WTC11 (cell line): ENCODE results near the gene AKR1E2. TPM values are rescaled to one million over a fixed set of nuclear protein-coding genes. Genes with fewer than 3 reads are reported as not detected.

Experiments used
- ATAC-seq: fragments of 200-7000 bp; cut with Tn5 transposase; 2 replicates; pipeline ENCODE4 v1.10.0; 2021; ENCODE audit warnings: mild to moderate bottlenecking, moderate library complexity
- CTCF ChIA-PET: fragments of 300-600 bp; sonication (Branson Sonifier 250); formaldehyde crosslinking; loops from one replicate; lab custom pipeline; 2021; ENCODE audit warnings: antibody characterized with exemption; lab: Charles Lee
- POLR2A ChIA-PET: fragments of 350-600 bp; sonication (Branson Sonifier 250); formaldehyde crosslinking; loops from one replicate; lab custom pipeline; 2021; ENCODE audit warnings: antibody characterized with exemption; lab: Charles Lee
- DNase-seq: peaks from one replicate; pipeline ENCODE4 v3.0.0; 2021; ENCODE audit warnings: low spot score
- H3K27ac Mint-ChIP-seq: 2 replicates; pipeline ENCODE4 v1.8.0; 2021; ENCODE audit warnings: mixed read lengths
- H3K27me3 Mint-ChIP-seq: 2 replicates; pipeline ENCODE4 v1.8.0; 2021; ENCODE audit warnings: low read depth, mild to moderate bottlenecking, moderate library complexity, mixed read lengths
- H3K36me3 Mint-ChIP-seq: 2 replicates; pipeline ENCODE4 v1.8.0; 2021; ENCODE audit warnings: mixed read lengths
- H3K4me1 Mint-ChIP-seq: 2 replicates; pipeline ENCODE4 v1.8.0; 2022; ENCODE audit warnings: mixed read lengths
- H3K4me3 Mint-ChIP-seq: 2 replicates; pipeline ENCODE4 v1.8.0; 2021; ENCODE audit warnings: mild to moderate bottlenecking, moderate library complexity, mixed read lengths
- H3K9me3 Mint-ChIP-seq: 2 replicates; pipeline ENCODE4 v1.8.0; 2021; ENCODE audit warnings: mixed read lengths
- ESRRA ChIP-seq: sonication (generic); formaldehyde crosslinking; IDR thresholded peaks from 2 replicates; pipeline ENCODE4 v1.8.1; 2022; ENCODE audit warnings: mild to moderate bottlenecking, missing genetic modification reagents, borderline replicate concordance
- ETV6 ChIP-seq: sonication (generic); formaldehyde crosslinking; IDR thresholded peaks from 2 replicates; pipeline ENCODE4 v1.8.1; 2022; ENCODE audit warnings: mild to moderate bottlenecking, missing genetic modification reagents
- FOXJ3 ChIP-seq: sonication (generic); formaldehyde crosslinking; IDR thresholded peaks from 2 replicates; pipeline ENCODE4 v1.9.0; 2021; ENCODE audit warnings: missing genetic modification reagents, mild to moderate bottlenecking, borderline replicate concordance
- FOXP4 ChIP-seq: sonication (generic); formaldehyde crosslinking; IDR thresholded peaks from 2 replicates; pipeline ENCODE4 v1.8.0; 2022; ENCODE audit warnings: mild to moderate bottlenecking, missing genetic modification reagents
- GTF2I ChIP-seq: fragments of 250-450 bp; sonication (Bioruptor Pico); conservative IDR thresholded peaks from 2 replicates; pipeline ENCODE4 v1.4.0; 2021; ENCODE audit warnings: mild to moderate bottlenecking
- NFYB ChIP-seq: sonication (generic); formaldehyde crosslinking; conservative IDR thresholded peaks from 2 replicates; pipeline ENCODE4 v1.8.0; 2022; ENCODE audit warnings: low read depth, missing genetic modification reagents
- OVOL2 ChIP-seq: fragments of 250-450 bp; sonication (Bioruptor Pico); IDR thresholded peaks from 2 replicates; pipeline ENCODE4 v1.9.0; 2021; ENCODE audit warnings: mild to moderate bottlenecking, borderline replicate concordance
- TCF7 ChIP-seq: sonication (generic); formaldehyde crosslinking; IDR thresholded peaks from 2 replicates; pipeline ENCODE4 v1.8.0; 2022; ENCODE audit warnings: mild to moderate bottlenecking, low read depth, missing genetic modification reagents, moderate library complexity
- ZBTB21 ChIP-seq: sonication (generic); formaldehyde crosslinking; IDR thresholded peaks from 2 replicates; pipeline ENCODE4 v1.8.1; 2023; ENCODE audit warnings: mild to moderate bottlenecking, missing genetic modification reagents, borderline replicate concordance
- ZNF138 ChIP-seq: sonication (generic); formaldehyde crosslinking; conservative IDR thresholded peaks from 2 replicates; pipeline ENCODE4 v1.8.1; 2022; ENCODE audit warnings: mild to moderate bottlenecking, moderate library complexity, missing genetic modification reagents
- ZNF416 ChIP-seq: fragments of 250-450 bp; sonication (Bioruptor Pico); IDR thresholded peaks from 2 replicates; pipeline ENCODE4 v1.9.0; 2021; ENCODE audit warnings: mild to moderate bottlenecking, inconsistent platforms
- total RNA-seq: library from RNA; stranded (reverse); gene quantifications from 3 replicates; pipeline ENCODE4 v1.2.3, GENCODE V29; 2021
- TF ChIP-seq, protein P1 (sequence below): sonication (generic); formaldehyde crosslinking; conservative IDR thresholded peaks from 2 replicates; pipeline ENCODE4 v1.8.1; 2022; ENCODE audit warnings: mild to moderate bottlenecking, missing genetic modification reagents
- TF ChIP-seq, protein P2 (sequence below): sonication (generic); formaldehyde crosslinking; IDR thresholded peaks from 2 replicates; pipeline ENCODE4 v1.8.0; 2023; ENCODE audit warnings: missing genetic modification reagents
- TF ChIP-seq, protein P3 (sequence below): sonication (generic); formaldehyde crosslinking; IDR thresholded peaks from 2 replicates; pipeline ENCODE4 v1.8.1; 2023; ENCODE audit warnings: mild to moderate bottlenecking, moderate library complexity, missing genetic modification reagents
- TF ChIP-seq, protein P4 (sequence below): sonication (generic); formaldehyde crosslinking; IDR thresholded peaks from 2 replicates; pipeline ENCODE4 v1.8.0; 2022; ENCODE audit warnings: missing genetic modification reagents

AKR1E2 gene
- total RNA-seq, 1 experiment from 2014 or later: 1.7 TPM

DNA sequence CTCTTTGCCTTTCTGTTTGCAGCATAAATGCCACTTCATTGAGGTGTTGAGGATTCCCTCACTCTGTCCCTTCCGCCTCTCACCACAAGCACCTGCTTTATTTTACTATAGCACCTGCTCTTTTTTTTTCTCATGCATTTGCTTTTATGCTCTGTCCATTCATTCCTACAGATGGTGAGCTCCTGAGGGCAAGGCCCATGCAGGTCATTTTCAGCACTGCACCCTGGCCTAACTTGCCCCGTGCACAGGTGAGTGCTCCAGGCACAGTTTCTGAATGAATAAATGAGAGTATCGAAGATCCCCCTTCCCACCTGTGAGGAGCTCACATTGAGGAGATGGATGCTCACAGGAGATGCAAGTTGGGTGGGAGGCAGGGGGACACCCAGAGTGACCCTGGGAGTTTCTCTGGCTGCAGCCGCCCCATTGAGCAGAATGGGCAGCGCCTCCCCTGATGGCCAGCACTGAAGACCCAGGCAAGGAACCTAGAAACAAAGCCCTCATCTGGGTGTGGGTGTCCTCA is 1.2 kb upstream of the AKR1E2 start (continued):
- TF ChIP-seq, protein P1, sequence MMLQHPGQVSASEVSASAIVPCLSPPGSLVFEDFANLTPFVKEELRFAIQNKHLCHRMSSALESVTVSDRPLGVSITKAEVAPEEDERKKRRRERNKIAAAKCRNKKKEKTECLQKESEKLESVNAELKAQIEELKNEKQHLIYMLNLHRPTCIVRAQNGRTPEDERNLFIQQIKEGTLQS (CRISPR knock-in tag): no peak
- TF ChIP-seq, protein P2, sequence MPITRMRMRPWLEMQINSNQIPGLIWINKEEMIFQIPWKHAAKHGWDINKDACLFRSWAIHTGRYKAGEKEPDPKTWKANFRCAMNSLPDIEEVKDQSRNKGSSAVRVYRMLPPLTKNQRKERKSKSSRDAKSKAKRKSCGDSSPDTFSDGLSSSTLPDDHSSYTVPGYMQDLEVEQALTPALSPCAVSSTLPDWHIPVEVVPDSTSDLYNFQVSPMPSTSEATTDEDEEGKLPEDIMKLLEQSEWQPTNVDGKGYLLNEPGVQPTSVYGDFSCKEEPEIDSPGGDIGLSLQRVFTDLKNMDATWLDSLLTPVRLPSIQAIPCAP (CRISPR knock-in tag): no peak
- no peak for TF ChIP-seq FOXP4 (CRISPR knock-in tag)

- 0 out of 2 replicates have a peak, but pooled peaks cover 2% of the 10 kb centered on the region for H3K36me3 Mint-ChIP-seq
- no peak for ATAC-seq
- H3K4me3 Mint-ChIP-seq: peak overlapping the region; percentile 45
- H3K27ac Mint-ChIP-seq: no peak overlapping the region
- TF ChIP-seq FOXJ3 (CRISPR knock-in tag): no peak
- no peak for TF ChIP-seq FOXP4 (CRISPR knock-in tag)
- TF ChIP-seq ETV6 (CRISPR knock-in tag): no peak
- TF ChIP-seq ESRRA (CRISPR knock-in tag): no peak
- TF ChIP-seq, all 79 proteins: peak for 0
- peaks cover 4% of the 10 kb centered on the region for H3K9me3 Mint-ChIP-seq
- H3K4me1 Mint-ChIP-seq: peaks cover 9% of the 10 kb centered on the region
- DNase-seq: no peak
- peaks cover 52% of the 10 kb centered on the region for H3K27me3 Mint-ChIP-seq
- POLR2A ChIA-PET: no interaction called here
- CTCF ChIA-PET: interaction anchor here (0.5 to 3.6 kb wide), 3 partner anchors 11 to 877 kb away, joined by 4 to 26 read pairs (median 12); no protein-coding TSS in a partner anchor
These were observed 545 bp upstream of the AKR1E2 start for GRCh38 chr10:4825456-4825867.

GRCh38 chr10:4826792-4827324 is 851 bp downstream of the AKR1E2 start:
- ATAC-seq: no peak
- no peak overlapping the region for H3K27ac Mint-ChIP-seq
- POLR2A ChIA-PET: interaction anchor here (1.6 kb wide), 1 partner anchor 10 kb away, joined by 3 read pairs; no protein-coding TSS in a partner anchor

DNA sequence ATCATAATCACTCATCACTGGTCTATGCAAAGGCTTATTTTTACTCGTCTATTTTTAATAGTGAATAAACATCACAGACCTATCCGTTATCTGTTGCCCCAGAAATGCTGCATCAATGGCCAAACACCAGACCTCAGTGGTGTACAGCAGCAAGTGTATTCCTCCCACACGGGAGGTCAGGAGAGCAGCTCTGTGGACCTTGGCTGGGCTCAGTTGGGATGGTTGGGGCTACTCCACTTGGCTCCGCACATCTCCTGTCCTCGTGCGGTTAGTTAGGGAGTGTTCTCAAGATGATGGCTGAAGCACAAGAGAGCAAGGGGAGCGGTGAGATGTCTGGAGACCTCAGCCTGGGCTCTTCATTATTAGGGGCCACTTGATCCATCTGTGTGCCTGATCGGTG is 2.0 kb downstream of the AKR1E2 start:
- no peak for ATAC-seq
- 0 out of 2 replicates have a peak, but pooled peaks cover 2% of the 10 kb centered on the region for H3K36me3 Mint-ChIP-seq
- DNase-seq: no peak
- peaks cover 9% of the 10 kb centered on the region for H3K4me1 Mint-ChIP-seq
- H3K27me3 Mint-ChIP-seq: peaks cover 49% of the 10 kb centered on the region
- ChIA-PET CTCF (interaction anchor here (1.2 kb wide), 1 partner anchor 589 kb away, joined by 3 read pairs; no protein-coding TSS in a partner anchor), POLR2A (interaction anchor here (0.6 kb wide), 1 partner anchor 208 kb away, joined by 3 read pairs; no protein-coding TSS in a partner anchor)
- no peak overlapping the region for H3K4me3 Mint-ChIP-seq
- H3K27ac Mint-ChIP-seq: no peak overlapping the region
- H3K9me3 Mint-ChIP-seq: peaks cover 4% of the 10 kb centered on the region
- TF ChIP-seq OVOL2 (CRISPR knock-in tag) (no peak), ZNF416 (CRISPR knock-in tag) (no peak), TCF7 (no peak), NFYB (CRISPR knock-in tag) (no peak), FOXP4 (CRISPR knock-in tag) (no peak), ZNF138 (no peak)
- TF ChIP-seq, protein P3, sequence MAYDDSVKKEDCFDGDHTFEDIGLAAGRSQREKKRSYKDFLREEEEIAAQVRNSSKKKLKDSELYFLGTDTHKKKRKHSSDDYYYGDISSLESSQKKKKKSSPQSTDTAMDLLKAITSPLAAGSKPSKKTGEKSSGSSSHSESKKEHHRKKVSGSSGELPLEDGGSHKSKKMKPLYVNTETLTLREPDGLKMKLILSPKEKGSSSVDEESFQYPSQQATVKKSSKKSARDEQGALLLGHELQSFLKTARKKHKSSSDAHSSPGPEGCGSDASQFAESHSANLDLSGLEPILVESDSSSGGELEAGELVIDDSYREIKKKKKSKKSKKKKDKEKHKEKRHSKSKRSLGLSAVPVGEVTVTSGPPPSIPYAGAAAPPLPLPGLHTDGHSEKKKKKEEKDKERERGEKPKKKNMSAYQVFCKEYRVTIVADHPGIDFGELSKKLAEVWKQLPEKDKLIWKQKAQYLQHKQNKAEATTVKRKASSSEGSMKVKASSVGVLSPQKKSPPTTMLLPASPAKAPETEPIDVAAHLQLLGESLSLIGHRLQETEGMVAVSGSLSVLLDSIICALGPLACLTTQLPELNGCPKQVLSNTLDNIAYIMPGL (CRISPR knock-in tag): no peak
- TF ChIP-seq, protein P4, sequence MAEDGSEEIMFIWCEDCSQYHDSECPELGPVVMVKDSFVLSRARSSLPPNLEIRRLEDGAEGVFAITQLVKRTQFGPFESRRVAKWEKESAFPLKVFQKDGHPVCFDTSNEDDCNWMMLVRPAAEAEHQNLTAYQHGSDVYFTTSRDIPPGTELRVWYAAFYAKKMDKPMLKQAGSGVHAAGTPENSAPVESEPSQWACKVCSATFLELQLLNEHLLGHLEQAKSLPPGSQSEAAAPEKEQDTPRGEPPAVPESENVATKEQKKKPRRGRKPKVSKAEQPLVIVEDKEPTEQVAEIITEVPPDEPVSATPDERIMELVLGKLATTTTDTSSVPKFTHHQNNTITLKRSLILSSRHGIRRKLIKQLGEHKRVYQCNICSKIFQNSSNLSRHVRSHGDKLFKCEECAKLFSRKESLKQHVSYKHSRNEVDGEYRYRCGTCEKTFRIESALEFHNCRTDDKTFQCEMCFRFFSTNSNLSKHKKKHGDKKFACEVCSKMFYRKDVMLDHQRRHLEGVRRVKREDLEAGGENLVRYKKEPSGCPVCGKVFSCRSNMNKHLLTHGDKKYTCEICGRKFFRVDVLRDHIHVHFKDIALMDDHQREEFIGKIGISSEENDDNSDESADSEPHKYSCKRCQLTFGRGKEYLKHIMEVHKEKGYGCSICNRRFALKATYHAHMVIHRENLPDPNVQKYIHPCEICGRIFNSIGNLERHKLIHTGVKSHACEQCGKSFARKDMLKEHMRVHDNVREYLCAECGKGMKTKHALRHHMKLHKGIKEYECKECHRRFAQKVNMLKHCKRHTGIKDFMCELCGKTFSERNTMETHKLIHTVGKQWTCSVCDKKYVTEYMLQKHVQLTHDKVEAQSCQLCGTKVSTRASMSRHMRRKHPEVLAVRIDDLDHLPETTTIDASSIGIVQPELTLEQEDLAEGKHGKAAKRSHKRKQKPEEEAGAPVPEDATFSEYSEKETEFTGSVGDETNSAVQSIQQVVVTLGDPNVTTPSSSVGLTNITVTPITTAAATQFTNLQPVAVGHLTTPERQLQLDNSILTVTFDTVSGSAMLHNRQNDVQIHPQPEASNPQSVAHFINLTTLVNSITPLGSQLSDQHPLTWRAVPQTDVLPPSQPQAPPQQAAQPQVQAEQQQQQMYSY (CRISPR knock-in tag): no peak

More at GRCh38 chr10:4826792-4827324, 851 bp downstream of the AKR1E2 start:
- H3K27me3 Mint-ChIP-seq: peaks cover 49% of the 10 kb centered on the region
- 0 out of 2 replicates have a peak, but pooled peaks have one; percentile 13 for TF ChIP-seq GTF2I (CRISPR knock-in tag)
- no peak for TF ChIP-seq ZBTB21 (CRISPR knock-in tag)
- peaks cover 4% of the 10 kb centered on the region for H3K9me3 Mint-ChIP-seq
- 0 out of 2 replicates have a peak, but pooled peaks cover 2% of the 10 kb centered on the region for H3K36me3 Mint-ChIP-seq
- peak overlapping the region; percentile 65 for H3K4me3 Mint-ChIP-seq
- H3K4me1 Mint-ChIP-seq: peaks cover 9% of the 10 kb centered on the region
- CTCF ChIA-PET: interaction anchor here (0.6 to 3.6 kb wide), 4 partner anchors 8 to 590 kb away, joined by 3 to 26 read pairs (median 8); no protein-coding TSS in a partner anchor
- no peak for DNase-seq
